Measurements from ENCODE around the gene POLR3B.

GRCh38 chr12:106392759-106393158 lies 35.2 kb downstream of the POLR3B start:
- TF ChIP-seq, protein P1, sequence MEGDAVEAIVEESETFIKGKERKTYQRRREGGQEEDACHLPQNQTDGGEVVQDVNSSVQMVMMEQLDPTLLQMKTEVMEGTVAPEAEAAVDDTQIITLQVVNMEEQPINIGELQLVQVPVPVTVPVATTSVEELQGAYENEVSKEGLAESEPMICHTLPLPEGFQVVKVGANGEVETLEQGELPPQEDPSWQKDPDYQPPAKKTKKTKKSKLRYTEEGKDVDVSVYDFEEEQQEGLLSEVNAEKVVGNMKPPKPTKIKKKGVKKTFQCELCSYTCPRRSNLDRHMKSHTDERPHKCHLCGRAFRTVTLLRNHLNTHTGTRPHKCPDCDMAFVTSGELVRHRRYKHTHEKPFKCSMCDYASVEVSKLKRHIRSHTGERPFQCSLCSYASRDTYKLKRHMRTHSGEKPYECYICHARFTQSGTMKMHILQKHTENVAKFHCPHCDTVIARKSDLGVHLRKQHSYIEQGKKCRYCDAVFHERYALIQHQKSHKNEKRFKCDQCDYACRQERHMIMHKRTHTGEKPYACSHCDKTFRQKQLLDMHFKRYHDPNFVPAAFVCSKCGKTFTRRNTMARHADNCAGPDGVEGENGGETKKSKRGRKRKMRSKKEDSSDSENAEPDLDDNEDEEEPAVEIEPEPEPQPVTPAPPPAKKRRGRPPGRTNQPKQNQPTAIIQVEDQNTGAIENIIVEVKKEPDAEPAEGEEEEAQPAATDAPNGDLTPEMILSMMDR (IDR thresholded peaks at IDR 0.05 in 2 of 3, conservative IDR thresholded peaks at IDR 0.05 in 1 of 3; ENCODE audit: control insufficient read depth in 2 of 3, extremely low read depth in 1 of 3, insufficient read depth in 1 of 3, low read depth in 3 of 3, low read length in 3 of 3) = no peak
- no peak for TF ChIP-seq TAF1 (IDR thresholded peaks at IDR 0.05; ENCODE audit: borderline replicate concordance, low read depth, low read length)
- TF ChIP-seq CREB1 (IDR thresholded peaks at IDR 0.05; ENCODE audit: low read depth) = no peak
- TF ChIP-seq ATF3 (IDR thresholded peaks at IDR 0.05; ENCODE audit: borderline replicate concordance, extremely low read depth, low read depth, low read length) = no peak
- TF ChIP-seq SP1 (IDR thresholded peaks at IDR 0.05; ENCODE audit: low read depth, low read length) = no peak
- TF ChIP-seq ZNF24 (IDR thresholded peaks at IDR 0.05) = no peak
- TF ChIP-seq NR2C2 (IDR thresholded peaks at IDR 0.05; ENCODE audit: borderline replicate concordance, control insufficient read depth, insufficient read length, low read depth) = no peak
- no peak for TF ChIP-seq CBX5 (IDR thresholded peaks at IDR 0.05; ENCODE audit: low read depth)
- TF ChIP-seq JUNB (IDR thresholded peaks at IDR 0.05) = no peak
- TF ChIP-seq POLR2AphosphoS5 (IDR thresholded peaks at IDR 0.05; ENCODE audit: low read length) = no peak
- TF ChIP-seq USF1 (IDR thresholded peaks at IDR 0.05; ENCODE audit: borderline replicate concordance, extremely low read length, insufficient read depth, low read depth, low read length) = no peak
- no peak for TF ChIP-seq RAD21 (IDR thresholded peaks at IDR 0.05; ENCODE audit: insufficient read depth, low read depth, low read length)

All from GM12878 (cell line).